NCI-H748 treated with DMSO at 0.1 percent for 48 hours (cell line): Measurements from ENCODE around the gene FCN2.

Experiments
- DNase-seq: peaks from one replicate; lab custom pipeline; 2025; lab: John Stamatoyannopoulos, UW

Gene FCN2

DNA sequence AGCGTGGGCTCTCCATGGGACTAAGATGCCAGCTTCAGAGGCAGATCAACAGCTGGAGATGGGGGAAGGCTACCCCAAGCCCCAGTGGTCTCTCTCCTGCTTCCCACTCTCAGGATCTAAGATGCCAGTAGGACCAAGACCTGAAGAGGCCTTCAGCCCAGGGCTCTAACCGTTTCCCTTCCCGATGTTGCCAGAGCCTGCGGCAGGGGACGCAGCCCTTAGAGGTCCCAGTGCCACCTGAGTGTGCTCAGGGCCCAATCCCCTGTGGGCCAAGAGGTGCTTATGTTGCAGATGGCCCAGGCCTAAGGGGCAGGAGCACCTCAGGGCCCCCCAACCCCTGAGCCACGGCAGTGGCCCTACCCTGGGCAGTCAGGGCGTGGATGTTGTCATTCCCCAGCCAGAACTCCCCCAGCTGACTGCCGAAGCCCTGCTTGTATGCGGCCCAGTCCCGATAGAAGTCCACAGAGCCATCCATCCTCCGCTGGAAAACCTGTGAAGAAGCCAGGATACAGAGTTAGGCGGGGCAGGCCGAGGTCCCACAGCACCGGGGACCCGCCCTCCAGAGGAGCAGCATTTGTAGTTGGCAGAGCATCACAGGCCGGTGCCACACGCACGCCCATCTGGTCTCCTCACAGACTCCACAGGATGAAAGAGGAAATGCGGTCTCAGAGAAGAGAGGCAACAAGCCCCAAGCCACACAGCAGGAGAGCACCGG is 31.7 kb downstream of the FCN2 start:
- no peak for DNase-seq

- DNase-seq = no peak
These were observed 32.6 kb downstream of the FCN2 start for GRCh38 chr9:134913041-134913712.

DNA sequence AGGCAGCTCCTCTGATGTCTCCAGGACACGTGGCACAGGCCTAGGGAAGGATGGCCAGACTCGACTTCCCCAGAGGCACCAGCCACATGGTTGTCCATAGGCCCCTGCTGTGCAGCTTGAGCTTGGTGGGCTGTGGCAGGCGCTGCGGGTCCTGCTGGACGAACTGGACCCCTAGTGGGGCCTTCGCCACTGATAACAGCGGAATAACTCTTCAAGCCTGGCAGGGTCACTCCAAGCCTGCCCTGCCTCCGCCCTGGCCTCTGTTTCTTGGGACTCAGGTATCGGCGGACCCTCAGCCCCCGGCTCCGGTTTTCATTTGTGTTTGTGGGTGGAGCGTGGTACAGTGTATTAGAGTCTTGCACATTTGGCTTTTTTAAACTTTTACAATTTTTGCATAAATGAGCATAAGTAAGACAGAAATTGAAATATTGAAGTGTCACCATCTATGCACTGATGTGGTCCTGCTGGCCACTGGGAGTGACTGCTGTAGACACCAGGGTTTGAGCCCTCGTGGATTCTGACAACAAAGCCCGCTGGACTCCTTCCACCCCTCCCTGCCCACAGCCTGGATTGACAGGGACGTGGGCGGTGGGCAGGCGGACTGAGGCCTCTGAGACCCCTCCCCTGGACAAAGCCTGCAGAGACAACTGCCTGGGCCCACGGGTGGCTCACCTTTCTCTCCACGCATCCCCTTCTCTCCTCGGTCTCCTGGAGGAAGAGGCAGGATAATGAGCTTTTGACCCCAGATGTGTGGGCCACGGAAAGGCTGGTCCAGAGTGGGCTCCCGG is 33.3 kb downstream of the FCN2 start:
- no peak for DNase-seq

DNA sequence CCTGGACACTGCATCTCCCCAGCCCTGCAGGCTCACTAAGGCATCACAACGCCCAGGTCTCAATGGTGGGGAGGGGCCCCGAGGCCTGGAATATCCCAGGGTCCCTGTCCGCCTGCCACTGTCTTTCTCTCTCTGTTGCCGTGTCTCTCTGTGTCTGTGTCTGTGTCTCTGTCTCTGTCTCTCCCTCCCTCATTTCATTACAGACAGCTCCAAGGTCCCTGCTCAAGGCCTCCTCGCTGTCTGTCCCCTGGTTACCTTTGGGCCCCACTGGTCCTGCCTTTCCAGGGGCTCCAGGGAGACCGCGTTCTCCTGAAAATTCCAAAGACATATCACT is 33.9 kb downstream of the FCN2 start:
- no peak for DNase-seq

- DNase-seq = no peak
These were observed 34.7 kb downstream of the FCN2 start for GRCh38 chr9:134915046-134915985.

DNA sequence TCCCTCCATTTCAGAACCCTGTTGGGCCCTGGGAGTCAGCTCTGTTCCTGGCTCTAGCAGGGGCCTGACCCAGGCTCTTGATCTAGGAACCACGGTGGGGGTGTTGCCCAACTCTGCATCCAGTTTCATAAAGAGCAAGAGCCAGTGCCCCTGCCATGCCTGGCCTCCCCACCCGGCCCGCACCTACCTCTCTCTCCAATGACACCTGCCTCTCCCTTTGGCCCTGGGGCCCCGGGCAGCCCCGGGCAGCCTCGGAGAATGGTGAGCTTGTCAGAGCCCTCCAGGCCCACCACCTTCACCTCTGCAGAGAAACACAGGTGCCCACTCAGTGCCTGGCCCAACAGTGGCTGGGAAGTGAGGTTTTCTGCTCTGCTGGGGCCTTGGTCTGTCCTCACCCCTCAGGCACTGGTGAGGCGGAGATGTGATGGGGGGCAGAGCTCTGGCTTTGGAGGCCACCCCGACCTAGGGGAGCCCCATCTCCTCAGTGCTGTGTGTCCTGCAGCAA is 35.6 kb downstream of the FCN2 start:
- DNase-seq = no peak

DNA sequence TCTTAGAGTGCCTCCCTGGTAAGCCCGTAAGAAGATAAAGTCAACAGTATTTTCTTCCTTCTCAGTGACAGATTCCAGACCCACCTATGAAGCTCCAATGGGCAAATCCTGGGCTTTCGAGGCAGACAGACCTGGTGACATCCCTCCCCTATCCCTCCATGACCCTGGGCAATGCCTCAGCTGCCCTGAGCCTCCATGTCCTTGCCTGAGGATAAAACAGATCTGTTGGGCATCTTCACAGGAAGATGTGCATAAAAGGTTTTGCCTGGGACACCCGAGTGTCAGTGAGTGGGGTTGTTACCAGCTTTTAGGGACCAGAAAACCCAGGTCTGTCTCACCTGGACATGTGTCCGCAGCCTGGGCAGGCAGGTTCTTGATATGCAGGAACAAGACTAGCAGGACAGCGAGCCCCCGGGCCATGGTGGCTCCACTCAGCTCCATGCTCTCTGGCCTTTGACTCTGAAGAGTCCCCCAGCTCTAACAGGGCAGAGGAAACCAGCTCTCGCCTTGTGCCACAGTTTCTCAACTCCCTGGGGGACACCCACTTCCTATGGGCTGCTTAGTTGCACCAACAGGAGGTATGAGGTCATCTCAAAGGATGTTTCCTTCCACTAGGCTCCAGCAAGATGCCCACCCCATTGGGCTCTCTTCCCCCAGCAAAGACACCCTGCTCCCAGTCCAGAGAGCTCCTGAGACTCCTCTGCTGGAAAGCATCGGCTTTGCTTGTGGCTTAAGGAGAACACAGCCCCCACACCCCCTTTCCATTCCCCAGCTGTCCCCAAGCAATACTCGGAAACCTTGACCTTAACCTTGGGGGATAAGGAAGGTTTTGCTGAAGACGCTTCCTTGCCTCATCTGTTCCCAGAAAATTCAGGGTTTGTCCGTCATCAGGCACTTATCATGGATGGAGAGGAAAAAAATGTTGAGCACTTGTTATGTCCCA is 37.1 kb downstream of the FCN2 start, which contains the start of gene FCN1:
TSS of gene FCN1 (minus strand) at position 482 of the 943 bp plus-strand sequence. CDS start at position 441, 41 bp downstream.
- no peak for DNase-seq

DNA sequence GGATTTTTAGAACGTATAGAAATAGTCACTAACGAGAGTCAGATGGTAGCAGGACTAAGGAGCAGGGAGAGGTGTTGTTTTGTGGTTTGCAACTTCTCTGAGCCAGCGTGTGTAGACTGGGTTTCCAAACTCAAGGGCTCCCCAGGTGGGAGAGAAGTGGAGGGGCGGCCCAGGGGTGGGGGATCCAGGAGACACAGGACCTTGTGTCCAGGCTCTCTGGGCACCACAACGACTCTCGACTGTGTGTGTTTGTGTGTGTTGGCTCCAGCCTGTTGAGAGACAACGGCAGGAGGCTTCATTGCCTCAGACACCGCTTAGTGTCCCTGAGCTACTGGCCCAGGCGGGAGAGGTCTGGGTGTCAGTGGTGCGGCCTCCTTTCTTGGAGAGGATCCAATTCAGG is 38.0 kb downstream of the FCN2 start:
- no peak for DNase-seq

GRCh38 chr9:134919303-134919702 is 38.7 kb downstream of the FCN2 start:
- no peak for DNase-seq

GRCh38 chr9:134922066-134922931 is 41.7 kb downstream of the FCN2 start:
- DNase-seq = no peak

- no peak for DNase-seq
These were observed 42.3 kb downstream of the FCN2 start for GRCh38 chr9:134922932-134923240.

- DNase-seq = no peak
These were observed 42.9 kb downstream of the FCN2 start for GRCh38 chr9:134923466-134923865.

DNA sequence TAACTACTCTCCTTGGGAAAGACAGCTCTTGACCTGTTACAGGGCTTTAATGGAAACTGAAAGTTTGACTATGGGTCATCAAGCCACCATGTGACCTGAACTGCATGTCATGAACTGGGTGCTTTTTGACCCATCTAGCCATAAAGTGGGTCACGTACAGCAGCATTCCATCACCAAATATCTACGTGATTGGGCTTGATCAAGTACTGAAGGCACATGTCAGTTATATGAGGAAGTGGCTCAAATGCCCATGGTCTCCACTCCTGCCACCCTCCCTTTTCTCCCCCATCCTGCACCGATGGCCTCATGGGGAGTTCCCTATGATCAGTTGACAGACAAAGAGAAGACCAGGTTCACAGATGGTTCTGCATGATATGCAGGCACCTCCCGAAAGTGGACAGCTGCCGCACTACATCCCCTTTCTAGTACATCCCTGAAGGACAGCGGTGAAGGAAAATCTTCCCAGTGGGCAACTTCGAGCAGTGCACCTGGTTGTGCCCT is 44.5 kb downstream of the FCN2 start:
- DNase-seq = no peak

DNA sequence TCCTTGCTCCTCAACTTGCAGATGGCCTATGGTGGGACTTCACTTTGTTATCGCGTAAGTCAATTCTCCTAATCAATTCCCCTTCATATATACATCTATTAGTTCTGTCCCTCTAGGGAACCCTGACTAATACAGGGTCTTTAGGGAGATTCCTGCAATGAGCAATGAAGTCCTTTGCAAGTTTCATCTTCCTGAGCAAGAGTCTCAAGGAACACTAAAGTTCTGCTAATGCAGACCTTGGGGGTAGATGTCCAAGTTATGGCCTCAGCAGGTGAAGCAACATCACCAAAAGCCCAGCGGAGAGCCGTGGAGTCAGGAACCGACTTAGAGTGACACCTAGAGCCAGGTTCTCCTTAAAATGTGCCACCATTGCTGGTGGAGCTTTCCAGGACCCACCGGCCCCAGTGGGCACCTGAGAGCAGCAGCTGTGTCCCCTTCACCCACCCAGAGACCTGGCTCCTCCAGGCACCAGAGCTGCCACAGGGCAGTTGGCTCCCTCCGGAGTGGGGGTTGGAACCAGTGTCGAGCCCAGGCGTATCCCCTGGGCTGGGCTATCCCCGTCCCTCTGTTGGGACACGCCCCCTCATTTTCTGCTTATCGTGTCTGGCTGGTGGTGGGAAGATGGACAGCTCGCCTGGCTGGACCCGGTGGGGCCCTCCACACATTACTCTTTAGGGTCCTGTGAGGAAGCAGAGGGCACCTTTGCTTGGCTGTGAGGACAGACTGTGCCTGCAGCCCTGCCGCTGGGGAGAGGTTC is 48.0 kb downstream of the FCN2 start:
- DNase-seq = no peak

- no peak for DNase-seq
These were observed 48.9 kb downstream of the FCN2 start for GRCh38 chr9:134929193-134930158.

DNA sequence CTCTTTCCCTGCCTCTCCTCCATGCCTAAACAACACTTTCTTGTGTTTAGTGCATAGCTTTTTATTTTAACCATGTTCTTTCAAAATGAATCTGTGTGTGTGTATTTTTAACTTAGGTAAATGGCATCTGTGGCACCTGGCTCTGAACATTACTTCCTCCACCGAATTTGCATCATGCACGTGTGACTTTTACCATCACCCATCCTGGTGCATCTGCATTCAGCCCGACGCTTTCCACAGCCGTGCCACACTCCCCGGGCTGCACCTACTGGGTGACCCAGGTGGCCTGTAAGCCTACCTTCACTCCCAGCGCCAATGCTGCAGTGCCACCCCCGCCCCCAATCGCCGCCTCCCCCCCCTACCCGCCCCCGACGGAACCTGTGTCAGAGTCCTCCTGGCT is 49.8 kb downstream of the FCN2 start:
- no peak for DNase-seq

- no peak for DNase-seq
These were observed 51.6 kb downstream of the FCN2 start for GRCh38 chr9:134932171-134932570.

- DNase-seq = no peak
These were observed 52.0 kb downstream of the FCN2 start for GRCh38 chr9:134932606-134933005.
